ENCODE measurements around the gene ZMAT3.

DNA sequence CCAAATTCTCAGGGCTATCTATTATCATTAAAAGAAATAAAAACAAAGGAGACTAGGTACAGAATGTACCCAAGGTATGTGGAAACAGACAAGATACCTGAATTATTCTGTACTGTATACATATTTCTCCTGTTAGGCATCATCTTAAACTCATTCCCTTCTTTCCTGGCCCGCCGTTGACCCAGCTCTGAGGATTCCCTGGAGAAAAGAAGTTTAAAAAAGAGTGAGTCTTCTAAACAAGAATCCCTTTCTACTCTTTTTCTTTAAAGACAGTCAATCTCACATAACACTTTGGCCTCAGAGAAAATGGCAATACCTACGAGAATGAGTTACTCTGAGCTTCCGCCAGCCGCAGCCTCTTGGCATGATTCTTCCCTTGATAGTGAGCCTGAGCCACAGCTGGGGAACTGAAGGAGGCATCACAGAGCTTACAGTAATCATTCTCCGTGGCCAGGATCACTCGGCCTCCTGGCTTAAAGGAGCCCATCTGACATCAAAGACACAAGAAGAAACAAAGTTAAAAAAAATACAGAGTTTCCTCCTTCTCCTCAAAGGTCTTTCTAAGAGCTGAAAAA is 44.2 kb downstream of the ZMAT3 start:
- TF ChIP-seq POLR2A (IDR thresholded peaks at IDR 0.05; ENCODE audit: low read depth, low read length) (no peak), PAX5 (IDR thresholded peaks at IDR 0.05; ENCODE audit: insufficient read depth, low read length, severe bottlenecking) (no peak), POLR2AphosphoS5 (IDR thresholded peaks at IDR 0.05; ENCODE audit: low read depth, low read length) (no peak), TAF1 (IDR thresholded peaks at IDR 0.05; ENCODE audit: low read depth, low read length) (no peak), SPI1 (IDR thresholded peaks at IDR 0.05; ENCODE audit: low read depth, low read length) (no peak), POU2F2 (IDR thresholded peaks at IDR 0.05; ENCODE audit: low read depth, low read length) (no peak)

All from GM12891 (cell line).